ENCODE results near the gene MEPE.

DNA sequence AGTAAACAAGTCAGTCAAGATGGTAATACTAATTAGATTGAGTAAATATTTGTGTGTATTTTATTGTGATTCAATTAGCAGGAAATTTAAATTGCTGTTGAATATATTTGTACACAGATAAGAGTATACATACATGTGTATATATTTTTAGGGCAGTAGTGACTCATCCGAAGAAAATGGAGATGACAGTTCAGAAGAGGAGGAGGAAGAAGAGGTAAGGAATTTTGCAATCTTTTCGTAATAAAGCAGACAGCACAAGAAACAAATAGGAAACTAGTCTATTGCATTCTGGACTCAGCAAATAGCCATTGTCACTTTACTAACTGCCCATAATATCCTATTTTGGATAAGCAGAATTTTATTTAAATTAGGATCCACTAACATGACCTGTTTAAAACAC lies 26.8 kb upstream of the MEPE start:
- TF ChIP-seq, protein P1, sequence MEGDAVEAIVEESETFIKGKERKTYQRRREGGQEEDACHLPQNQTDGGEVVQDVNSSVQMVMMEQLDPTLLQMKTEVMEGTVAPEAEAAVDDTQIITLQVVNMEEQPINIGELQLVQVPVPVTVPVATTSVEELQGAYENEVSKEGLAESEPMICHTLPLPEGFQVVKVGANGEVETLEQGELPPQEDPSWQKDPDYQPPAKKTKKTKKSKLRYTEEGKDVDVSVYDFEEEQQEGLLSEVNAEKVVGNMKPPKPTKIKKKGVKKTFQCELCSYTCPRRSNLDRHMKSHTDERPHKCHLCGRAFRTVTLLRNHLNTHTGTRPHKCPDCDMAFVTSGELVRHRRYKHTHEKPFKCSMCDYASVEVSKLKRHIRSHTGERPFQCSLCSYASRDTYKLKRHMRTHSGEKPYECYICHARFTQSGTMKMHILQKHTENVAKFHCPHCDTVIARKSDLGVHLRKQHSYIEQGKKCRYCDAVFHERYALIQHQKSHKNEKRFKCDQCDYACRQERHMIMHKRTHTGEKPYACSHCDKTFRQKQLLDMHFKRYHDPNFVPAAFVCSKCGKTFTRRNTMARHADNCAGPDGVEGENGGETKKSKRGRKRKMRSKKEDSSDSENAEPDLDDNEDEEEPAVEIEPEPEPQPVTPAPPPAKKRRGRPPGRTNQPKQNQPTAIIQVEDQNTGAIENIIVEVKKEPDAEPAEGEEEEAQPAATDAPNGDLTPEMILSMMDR (IDR thresholded peaks at IDR 0.05), result no peak
- TF ChIP-seq EZH2 (IDR thresholded peaks at IDR 0.05), result no peak
